Esophagus squamous epithelium (tissue), 5 donors: ENCODE data around the gene TRIB2. TPM values are rescaled to one million over a fixed set of nuclear protein-coding genes. Genes with fewer than 3 reads are reported as not detected.

Source experiments
- DNase-seq: peaks from one replicate; lab custom pipeline; 2025; lab: John Stamatoyannopoulos, UW
- H3K27ac ChIP-seq, 4 donors: fragments of 200-600 bp; sonication (generic); one replicate each; pipeline ENCODE4 v1.5.1; 2016 to 2019; ENCODE audit warnings: mild to moderate bottlenecking in 1 of 4
- H3K27me3 ChIP-seq, 4 donors: fragments of 200-600 bp; sonication (generic); 1 replicate in 3 of 4; 2 replicates in 1 of 4; pipeline versions ENCODE4 v1.5.1 to v1.6.0; 2017 to 2021; ENCODE audit warnings: antibody characterized with exemption in 1 of 4
- H3K36me3 ChIP-seq, 3 donors: fragments of 200-600 bp; sonication (generic); one replicate each; pipeline ENCODE4 v1.5.1; 2016 to 2019
- H3K4me1 ChIP-seq, 3 donors: fragments of 200-600 bp; sonication (generic); one replicate each; pipeline ENCODE4 v1.5.1; 2017 to 2019
- H3K4me3 ChIP-seq, 4 donors: fragments of 200-600 bp; sonication (generic); 1 replicate in 3 of 4; 2 replicates in 1 of 4; pipeline ENCODE4 v1.5.1; 2016 to 2019; ENCODE audit warnings: mild to moderate bottlenecking in 2 of 4, moderate library complexity in 1 of 4
- H3K9me3 ChIP-seq, 3 donors: fragments of 200-600 bp; sonication (generic); one replicate each; pipeline ENCODE4 v1.5.1; 2016 to 2019
- CTCF ChIP-seq, 6 experiments: fragments of 450-650 bp in 4 of 6; fragments of 200-600 bp in 2 of 6; sonication (generic) in 2 of 6; IDR thresholded peaks; one replicate each; pipeline ENCODE4 v1.5.1; 2016 to 2019; ENCODE audit warnings: antibody characterized with exemption in 6 of 6, mild to moderate bottlenecking in 4 of 6, moderate library complexity in 4 of 6
- POLR2A ChIP-seq, 4 donors: fragments of 450-650 bp; IDR thresholded peaks; one replicate each; pipeline ENCODE4 v1.6.1; 2017; ENCODE audit warnings: antibody characterized with exemption in 4 of 4, mild to moderate bottlenecking in 4 of 4, moderate library complexity in 3 of 4
- WGBS, 2 donors: methylation state at CpG; one replicate each; pipeline ENCODE4 v1.1.5; 2018; 5-methylcytosine and 5-hydroxymethylcytosine counted together
- intact Hi-C: fragments of 100-400 bp; cut with DNase I; formaldehyde crosslinking; loops from one replicate; pipeline ENCODE4 v1.15.0; 2022
- total RNA-seq, 4 donors: library from RNA; depleted of rRNA; stranded (reverse); fragments of >200 nt; gene quantifications; one replicate each; pipeline ENCODE4 v1.1.0, GENCODE V29; 2016
- donor health status: DM: yes; HTN: yes; CAD: no.

Gene TRIB2
- total RNA-seq, 4 donors from 2014 or later = 9.8 to 42.2 (median 32.4) TPM

- Histone ChIP-seq H3K4me1 (peaks cover 13 to 51% (median 27%) of the 10 kb centered on the region in 3 donors), H3K4me3 (no peak overlapping the region), H3K27me3 (no peaks in the 10 kb centered on the region), H3K36me3 (peaks cover 0 to 62% (median 0%) of the 10 kb centered on the region in 3 donors), H3K27ac (peak overlapping the region; percentile 25 to 59 (median 54)), H3K9me3 (no peaks in the 10 kb centered on the region)
- 40 to 42% methylated on average over 1 to 7 of the region's 7 CpGs for WGBS, 2 donors
- intact Hi-C loops = no loop called here
- no peak for TF ChIP-seq CTCF (IDR thresholded peaks at IDR 0.05)
- TF ChIP-seq POLR2A (IDR thresholded peaks at IDR 0.05) = no peak
- no peak for DNase-seq
These were observed 17.1 kb downstream of the TRIB2 start for GRCh38 chr2:12733846-12734245.

GRCh38 chr2:12734914-12735654 lies 18.3 kb downstream of the TRIB2 start:
- H3K4me3 ChIP-seq = no peak overlapping the region
- no peaks in the 10 kb centered on the region for H3K9me3 ChIP-seq
- TF ChIP-seq CTCF (IDR thresholded peaks at IDR 0.05) (no peak), POLR2A (IDR thresholded peaks at IDR 0.05) (no peak)
- H3K27me3 ChIP-seq = no peaks in the 10 kb centered on the region
- peaks cover 13 to 50% (median 27%) of the 10 kb centered on the region in 3 donors for H3K4me1 ChIP-seq
- peak overlapping the region in 3 of 4 donors; percentile 31 to 53 (median 31) for H3K27ac ChIP-seq
- no peak for DNase-seq
- peaks cover 0 to 63% (median 0%) of the 10 kb centered on the region in 3 donors for H3K36me3 ChIP-seq
- 74 to 77% methylated on average over 6 to 10 of the region's 12 CpGs for WGBS, 2 donors
- intact Hi-C loops = no loop called here

- Histone ChIP-seq H3K4me1 (peaks cover 10 to 42% (median 19%) of the 10 kb centered on the region in 3 donors), H3K27me3 (no peaks in the 10 kb centered on the region), H3K4me3 (no peak overlapping the region), H3K9me3 (no peaks in the 10 kb centered on the region), H3K36me3 (peaks cover 0 to 74% (median 5%) of the 10 kb centered on the region in 3 donors), H3K27ac (peak overlapping the region in 1 of 4 donors; percentile 2)
- TF ChIP-seq CTCF (IDR thresholded peaks at IDR 0.05) = no peak
- TF ChIP-seq POLR2A (IDR thresholded peaks at IDR 0.05) = no peak
- intact Hi-C loops = no loop called here
- no peak for DNase-seq
- 78% methylated on average over 9 of the region's 9 CpGs for WGBS, 2 donors
These were observed 20.6 kb downstream of the TRIB2 start for GRCh38 chr2:12737297-12737696.

- DNase-seq = no peak
- intact Hi-C loops = no loop called here
These were observed 21.2 kb downstream of the TRIB2 start for GRCh38 chr2:12737738-12738485.

More at GRCh38 chr2:12737738-12738485, 21.2 kb downstream of the TRIB2 start:
- peak overlapping the region in 1 of 4 donors; percentile 2 for H3K27ac ChIP-seq
- WGBS, 2 donors = 62 to 80% methylated on average over 10 to 11 of the region's 11 CpGs
- TF ChIP-seq CTCF (IDR thresholded peaks at IDR 0.05) (no peak), POLR2A (IDR thresholded peaks at IDR 0.05) (no peak)
- H3K27me3 ChIP-seq = no peaks in the 10 kb centered on the region
- peaks cover 0 to 80% (median 5%) of the 10 kb centered on the region in 3 donors for H3K36me3 ChIP-seq
- H3K4me3 ChIP-seq = no peak overlapping the region
- H3K4me1 ChIP-seq = peaks cover 10 to 36% (median 16%) of the 10 kb centered on the region in 3 donors
- H3K9me3 ChIP-seq = no peaks in the 10 kb centered on the region
